SKM-1 (cell line): ENCODE measurements around the gene NANS.
"Not testable (repeated sequence)": the region's sequence is repeated elsewhere in the genome, so short reads cannot be mapped to it uniquely, and the experiment has no call there.

Experiments used
- DNase-seq: peaks from one replicate; lab custom pipeline; 2025; ENCODE audit not compliant: unreplicated experiment; lab: John Stamatoyannopoulos, UW

Gene NANS

DNA sequence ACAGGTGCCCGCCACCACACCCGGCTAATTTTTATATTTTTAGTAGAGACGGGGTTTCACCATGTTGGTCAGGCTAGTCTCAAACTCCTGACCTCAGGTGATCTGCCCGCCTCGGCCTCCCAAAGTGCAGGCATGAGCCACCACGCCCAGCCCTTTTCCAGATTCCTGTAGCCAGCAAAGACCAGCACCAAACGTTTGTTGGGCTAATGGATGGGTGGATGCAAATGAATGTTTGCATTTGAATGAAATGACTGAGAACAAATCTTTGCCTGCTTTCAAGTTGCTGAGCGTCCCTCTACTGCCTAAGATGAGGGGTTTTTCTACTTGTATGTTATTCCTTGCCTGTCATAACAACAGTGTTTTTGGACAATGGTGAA, 20.0 kb downstream of the NANS start:
- not testable (repeated sequence) for DNase-seq

- DNase-seq = no peak
Observed at GRCh38 chr9:98078895-98079294, 22.4 kb downstream of the NANS start.

GRCh38 chr9:98080326-98080725, 23.8 kb downstream of the NANS start:
- no peak for DNase-seq

DNA sequence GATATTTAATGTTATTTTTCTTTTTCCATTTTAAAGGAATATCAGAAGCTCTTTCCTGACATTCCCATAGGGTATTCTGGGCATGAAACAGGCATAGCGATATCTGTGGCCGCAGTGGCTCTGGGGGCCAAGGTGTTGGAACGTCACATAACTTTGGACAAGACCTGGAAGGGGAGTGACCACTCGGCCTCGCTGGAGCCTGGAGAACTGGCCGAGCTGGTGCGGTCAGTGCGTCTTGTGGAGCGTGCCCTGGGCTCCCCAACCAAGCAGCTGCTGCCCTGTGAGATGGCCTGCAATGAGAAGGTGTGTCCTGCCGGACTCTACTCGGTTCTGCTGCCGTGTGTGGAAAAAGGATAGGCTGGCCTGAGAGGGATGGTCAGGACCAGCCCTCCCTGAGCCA, 24.2 kb downstream of the NANS start:
- no peak for DNase-seq

- DNase-seq = no peak
Observed at GRCh38 chr9:98081477-98082219, 25.1 kb downstream of the NANS start.

DNA sequence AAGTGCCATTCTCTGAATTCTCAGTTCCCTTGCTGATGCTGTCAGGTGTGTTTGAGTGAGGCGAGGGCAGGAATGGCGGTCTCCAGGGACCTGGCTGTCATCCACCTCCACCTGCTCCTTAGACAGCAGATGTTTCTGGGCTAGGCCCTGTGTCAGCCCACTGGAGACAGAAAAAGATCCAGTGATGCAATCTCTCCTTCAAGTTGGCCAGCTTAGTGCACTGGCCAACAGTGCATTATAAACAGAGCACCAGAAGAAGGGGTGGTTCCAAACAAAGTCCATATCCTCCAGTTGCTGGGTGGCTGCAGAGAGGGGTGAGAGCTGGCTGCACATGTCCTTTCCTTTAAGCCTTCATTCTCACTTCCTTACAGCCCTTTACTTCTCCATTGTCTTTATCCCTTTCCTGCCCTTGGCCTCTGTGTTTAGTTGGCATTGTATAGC, 26.5 kb downstream of the NANS start:
- DNase-seq = no peak

- DNase-seq = no peak
Observed at GRCh38 chr9:98083566-98084183, 27.1 kb downstream of the NANS start.

DNA sequence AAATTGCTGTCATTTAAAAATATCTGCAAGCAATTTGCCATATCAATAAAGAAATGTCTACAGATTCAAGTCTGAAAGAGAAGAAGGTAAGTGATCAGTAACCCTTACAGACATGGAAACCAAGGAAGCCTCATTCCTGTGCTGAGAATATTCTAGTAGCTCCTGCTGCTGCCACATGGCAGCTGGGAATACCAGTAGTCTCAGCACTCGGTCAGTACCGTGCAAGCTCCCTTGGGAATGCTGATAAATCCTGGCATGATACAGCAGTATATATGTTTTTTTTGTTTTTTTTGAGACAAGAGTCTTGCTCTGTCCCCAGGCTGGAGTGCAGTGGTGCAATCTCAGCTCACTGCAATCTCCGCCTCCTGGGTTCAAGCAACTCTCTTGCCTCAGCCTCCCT, 27.9 kb downstream of the NANS start:
- no peak for DNase-seq

DNA sequence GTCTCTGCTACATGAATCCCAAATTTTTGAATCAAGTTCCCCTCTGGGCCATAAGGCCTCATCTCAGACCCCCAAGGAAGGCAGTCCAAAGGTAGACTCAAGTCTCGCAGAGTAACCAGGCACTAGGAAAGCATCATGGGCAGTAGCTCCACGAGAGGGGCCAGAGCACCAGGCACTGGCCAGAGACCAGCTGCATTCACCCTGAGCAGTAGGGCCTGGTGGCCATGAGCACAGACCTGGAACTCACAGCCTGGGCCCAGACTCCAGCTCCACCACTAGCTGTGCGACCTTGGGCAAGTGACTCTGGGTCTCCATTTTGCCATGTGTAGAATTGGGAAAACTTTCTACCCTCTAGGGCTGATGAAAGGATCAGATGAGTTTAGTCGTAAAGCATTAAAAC, 28.5 kb downstream of the NANS start:
- DNase-seq = no peak

DNA sequence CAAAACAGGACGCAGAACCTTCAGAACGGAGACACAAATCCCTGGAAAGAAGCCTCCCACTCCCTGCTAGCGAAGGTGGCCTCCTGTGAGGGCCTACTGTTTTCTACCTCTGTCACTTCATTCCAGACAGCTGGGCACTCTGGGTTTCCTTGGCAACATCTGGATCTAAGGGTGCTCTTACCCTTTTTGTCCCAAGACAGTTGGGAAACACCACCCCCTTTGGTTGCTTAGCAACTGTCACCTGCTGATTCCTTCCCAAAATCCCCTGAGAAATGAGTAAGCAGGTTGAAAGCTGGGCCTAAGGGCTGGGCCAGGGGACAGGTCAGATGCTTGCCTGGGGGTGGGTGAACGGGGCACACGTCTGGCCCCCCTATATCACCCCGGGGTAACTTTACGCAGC, 29.4 kb downstream of the NANS start:
- DNase-seq = no peak

DNA sequence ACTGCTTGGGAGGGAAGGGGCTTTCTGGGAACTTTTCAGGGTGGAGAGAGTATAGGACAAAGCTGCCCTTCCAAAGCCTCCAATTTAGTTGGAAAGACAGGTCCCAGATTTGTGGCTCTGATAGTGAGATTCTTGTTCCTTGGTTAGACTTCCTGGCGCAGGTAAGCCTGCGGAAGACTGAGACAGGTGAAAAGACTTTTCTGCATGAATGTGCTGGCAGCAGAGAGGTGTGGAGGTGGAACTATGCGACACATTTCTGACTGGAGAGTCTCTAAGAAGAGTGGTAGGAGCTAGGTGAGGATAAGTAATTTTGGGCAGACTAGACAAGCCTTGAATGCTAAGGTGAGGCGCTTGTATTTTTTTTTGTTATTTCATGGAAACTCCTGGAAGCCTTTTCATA, 29.9 kb downstream of the NANS start:
- DNase-seq = no peak

DNA sequence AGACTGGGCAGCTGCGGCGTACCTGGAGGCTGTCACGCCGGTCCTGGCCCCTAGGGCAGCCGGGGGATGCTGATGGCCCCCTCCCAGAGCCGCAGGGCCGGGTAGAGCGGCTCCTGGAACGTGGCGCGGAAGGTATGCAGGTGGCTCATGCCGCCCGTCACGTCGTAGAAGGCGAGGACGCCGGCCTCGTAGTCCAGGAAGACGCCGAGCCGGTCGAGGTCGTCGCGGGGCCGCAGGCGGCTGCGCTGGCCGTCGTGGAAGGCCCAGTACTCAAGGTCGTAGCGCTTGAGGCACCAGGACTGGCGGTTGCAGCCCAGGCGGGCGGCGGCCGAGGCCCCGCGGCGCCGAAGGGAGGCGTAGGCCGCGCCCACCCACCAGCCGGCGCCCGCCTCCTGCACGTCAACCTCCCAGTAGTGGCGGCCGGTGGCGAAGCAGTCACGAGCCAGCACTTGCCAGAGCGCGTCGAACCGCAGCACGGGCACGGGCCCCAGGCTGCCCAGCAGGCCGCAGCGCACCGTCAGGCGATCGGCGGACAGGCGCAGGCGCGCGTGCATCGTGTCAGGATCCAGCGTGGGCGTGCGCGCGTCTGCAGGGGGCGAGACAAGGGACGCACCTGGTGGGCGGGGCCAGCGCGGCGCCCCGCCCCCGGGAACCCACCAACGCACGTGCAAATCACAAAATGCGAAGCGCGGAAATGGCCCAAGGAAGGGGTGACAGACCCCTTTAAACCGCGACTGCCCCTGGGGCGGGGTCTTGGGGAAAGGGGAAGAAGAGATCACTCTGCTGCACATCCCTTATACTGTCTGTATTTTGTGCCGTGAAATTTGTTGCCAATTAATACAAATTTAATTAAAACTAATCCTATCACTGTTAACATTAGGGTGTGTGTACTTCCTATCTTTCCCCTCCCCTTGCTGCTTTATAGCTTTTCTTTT, 31.2 kb downstream of the NANS start:
- no peak for DNase-seq

DNA sequence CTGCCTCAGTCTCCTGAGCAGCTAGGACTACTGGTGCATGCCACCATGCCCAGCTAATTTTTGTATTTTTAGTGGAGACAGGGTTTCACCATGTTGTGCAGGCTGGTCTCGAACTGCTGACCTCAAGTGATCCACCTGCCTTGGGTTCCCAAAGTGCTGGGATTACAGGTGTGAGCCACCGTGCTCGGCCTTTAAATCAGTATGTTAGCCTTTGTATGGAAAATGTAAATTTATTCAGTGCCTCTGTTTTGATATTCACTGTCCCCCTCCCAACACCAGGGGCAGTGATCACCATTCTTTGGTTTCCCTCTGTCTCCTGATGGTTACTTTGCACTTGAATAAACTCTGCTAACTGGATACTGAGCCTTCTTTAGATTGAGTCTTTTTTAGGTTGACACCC, 34.1 kb downstream of the NANS start:
- DNase-seq = not testable (repeated sequence)

GRCh38 chr9:98091735-98092612, 35.4 kb downstream of the NANS start:
- no peak for DNase-seq

- no peak for DNase-seq
Observed at GRCh38 chr9:98092613-98092931, 36.0 kb downstream of the NANS start.

- DNase-seq = no peak
Observed at GRCh38 chr9:98094316-98094715, 37.8 kb downstream of the NANS start.

DNA sequence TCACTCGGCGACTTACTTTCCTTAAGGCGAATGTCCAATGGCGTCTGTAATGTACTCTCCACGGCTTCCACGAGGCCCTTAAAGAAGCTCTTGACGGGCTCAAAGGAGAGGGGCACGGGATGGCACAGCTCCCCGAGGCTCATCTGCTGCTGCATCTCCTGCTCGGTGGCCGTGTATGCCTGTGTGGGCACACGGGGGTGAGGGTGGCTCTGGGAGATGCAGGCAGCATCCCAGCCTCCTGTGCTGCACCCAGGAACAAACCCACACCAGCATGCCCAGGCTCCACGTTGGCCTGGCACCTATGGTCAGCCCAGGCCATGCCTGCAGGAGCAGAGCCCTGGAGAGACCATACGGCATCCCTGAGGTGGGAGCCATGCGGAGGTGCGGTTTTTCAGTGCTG, 38.3 kb downstream of the NANS start:
- no peak for DNase-seq

DNA sequence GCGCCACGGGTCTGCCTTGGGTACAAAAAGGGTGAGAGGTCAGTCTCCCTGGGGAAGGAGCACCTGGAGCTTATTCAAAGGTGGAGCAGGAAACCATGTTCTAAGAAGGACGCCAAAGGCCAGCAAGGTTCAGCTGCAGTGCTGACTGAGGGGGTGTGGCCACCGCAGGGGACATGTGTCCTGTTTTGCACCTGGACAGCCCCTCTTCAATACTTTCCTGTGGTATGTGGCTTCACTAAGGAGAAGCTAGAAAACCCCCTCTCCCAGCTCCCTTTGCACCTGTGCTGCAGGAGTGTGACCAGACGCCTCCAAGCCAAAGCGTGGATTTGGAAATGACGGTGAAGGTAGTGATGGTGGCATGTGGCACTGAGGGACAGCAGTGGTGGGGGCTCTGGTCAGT, 38.9 kb downstream of the NANS start:
- DNase-seq = no peak

- no peak for DNase-seq
Observed at GRCh38 chr9:98096091-98096490, 39.6 kb downstream of the NANS start.

DNA sequence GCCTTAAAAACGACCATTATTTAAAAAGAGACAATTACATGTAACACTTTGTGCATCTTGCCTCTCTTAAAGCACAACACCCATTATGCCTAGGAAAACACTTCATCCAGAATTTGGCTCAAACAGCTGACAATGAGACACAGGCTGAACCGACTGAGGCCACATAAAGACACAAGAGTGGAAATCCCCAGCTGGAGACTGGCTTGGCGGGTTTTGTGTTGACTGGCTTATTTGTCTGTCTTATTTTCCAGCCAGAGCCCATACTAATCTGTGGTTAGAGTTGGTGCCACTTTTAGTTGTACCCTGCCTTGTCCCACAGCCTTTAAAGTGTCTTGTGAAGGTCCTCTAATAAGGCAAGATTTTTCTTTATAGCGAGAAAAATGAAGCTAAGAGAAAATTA, 41.3 kb downstream of the NANS start:
- no peak for DNase-seq

DNA sequence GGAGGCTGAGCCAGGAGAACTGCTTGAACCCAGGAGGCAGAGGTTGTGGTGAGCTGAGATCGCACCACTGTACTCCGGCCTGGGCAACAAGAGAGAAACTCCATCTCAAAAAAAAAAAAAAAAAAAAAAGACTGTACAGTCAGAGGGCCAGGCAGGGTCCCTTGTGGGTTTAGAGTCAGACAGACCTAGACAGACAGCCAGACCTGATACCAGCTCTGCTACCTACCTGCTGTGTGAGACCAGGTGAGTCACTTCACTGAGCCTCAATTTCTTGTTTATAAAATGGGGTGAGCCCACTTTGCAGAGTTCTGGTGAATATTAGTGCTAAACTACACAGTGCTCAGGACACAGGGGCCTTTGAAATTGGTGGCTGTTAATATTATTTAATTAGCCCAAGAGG, 42.8 kb downstream of the NANS start:
- DNase-seq = no peak
